OCI-LY3 (cell line): ENCODE measurements around the gene SELENOS.

ENCODE experiments used
- CTCF ChIP-seq: fragments of 200-600, 300-600 bp; sonication (generic); IDR thresholded peaks from 2 replicates; pipeline ENCODE4 v1.5.1; 2014; ENCODE audit warnings: antibody characterized with exemption, low read length, low read depth
- EZH2phosphoT487 ChIP-seq: fragments of 200-600 bp; shearing (Covaris generic); IDR thresholded peaks from 2 replicates; pipeline ENCODE4 v1.6.1; 2018; ENCODE audit warnings: antibody characterized with exemption, mixed run types, low read depth

GRCh38 chr15:101309436-101310160 is 32.3 kb upstream of the SELENOS start:
- no peak for TF ChIP-seq CTCF
- no peak for TF ChIP-seq EZH2phosphoT487
